Duodenal mucosa (tissue), 2 donors: ENCODE results near the gene ZBTB7A.

ENCODE experiments used
- H3K27ac ChIP-seq: one replicate; pipeline ENCODE4 v1.7.0; 2013; ENCODE audit warnings: low read depth, low read length
- H3K27me3 ChIP-seq, 2 donors: one replicate each; pipeline ENCODE4 v1.7.0; 2013; ENCODE audit warnings: low read length in 2 of 2, control low read depth in 1 of 2; ENCODE audit not compliant: insufficient read depth in 2 of 2, control insufficient read depth in 1 of 2
- H3K36me3 ChIP-seq, 2 donors: one replicate each; pipeline ENCODE4 v1.7.0; 2013; ENCODE audit warnings: low read length in 2 of 2, control low read depth in 1 of 2; ENCODE audit not compliant: insufficient read depth in 2 of 2, control insufficient read depth in 1 of 2
- H3K4me1 ChIP-seq, 2 donors: one replicate each; pipeline ENCODE4 v1.7.0; 2013; ENCODE audit warnings: low read length in 2 of 2, control low read depth in 1 of 2; ENCODE audit not compliant: insufficient read depth in 2 of 2, control insufficient read depth in 1 of 2
- H3K4me3 ChIP-seq, 2 donors: one replicate each; pipeline ENCODE4 v1.7.0; 2013; ENCODE audit warnings: low read length in 2 of 2, low read depth in 1 of 2
- H3K9ac ChIP-seq, 2 donors: one replicate each; pipeline ENCODE4 v1.7.0; 2013; ENCODE audit warnings: low read length in 2 of 2, low read depth in 1 of 2
- H3K9me3 ChIP-seq, 2 donors: one replicate each; pipeline ENCODE4 v1.7.0; 2013; ENCODE audit warnings: low read length in 2 of 2, control low read depth in 1 of 2; ENCODE audit not compliant: control insufficient read depth in 1 of 2

ZBTB7A gene

DNA sequence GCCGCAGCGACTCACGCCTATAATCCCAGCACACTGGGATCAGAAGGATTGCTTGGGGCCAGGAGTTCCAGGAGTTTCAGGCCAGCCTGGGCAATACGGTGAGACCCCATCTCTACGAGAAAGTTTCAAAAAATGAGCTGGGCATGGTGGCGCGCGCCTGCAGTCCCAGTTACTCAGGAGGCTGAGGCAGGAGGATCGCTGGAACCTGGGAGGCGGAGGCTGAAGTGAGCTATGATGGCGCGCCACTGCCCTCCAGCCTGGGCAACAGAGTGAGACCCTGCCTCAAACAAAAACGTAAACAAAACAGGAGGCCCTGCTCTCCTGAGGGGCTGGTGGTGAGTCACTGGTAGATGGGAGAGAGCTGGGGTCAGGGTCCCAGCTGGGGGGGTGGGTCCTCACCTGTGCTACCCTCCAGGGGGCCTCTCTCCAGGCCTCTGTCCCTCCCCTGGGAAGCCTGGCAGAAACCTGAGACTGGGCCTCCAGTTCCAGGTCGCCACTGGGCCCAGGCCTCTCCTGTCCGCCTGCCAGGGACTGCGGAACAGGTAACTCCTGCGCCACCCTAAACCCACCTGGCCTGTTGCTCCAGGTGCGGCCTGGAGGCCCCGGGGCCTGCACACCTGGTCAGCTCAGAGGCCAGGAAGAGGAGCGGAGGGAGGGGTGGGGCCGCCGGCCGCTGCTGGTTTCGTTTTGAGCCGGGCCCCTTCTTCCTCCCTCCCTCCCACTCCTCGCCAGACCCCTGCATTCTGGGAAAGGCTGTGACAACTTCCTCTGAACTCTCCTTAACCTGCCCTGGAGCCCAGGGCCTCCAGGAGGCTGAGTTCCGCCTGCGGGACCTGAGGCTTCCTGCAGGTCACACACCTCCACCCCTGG lies 17.2 kb upstream of the ZBTB7A start:
- Histone ChIP-seq H3K36me3 (no peaks in the 10 kb centered on the region), H3K27me3 (no peaks in the 10 kb centered on the region), H3K4me1 (peaks cover 16 to 36% of the 10 kb centered on the region in 2 donors), H3K9me3 (no peaks in the 10 kb centered on the region), H3K27ac (peak overlapping the region; percentile 42), H3K9ac (peak overlapping the region; percentile 39 to 43), H3K4me3 (peak overlapping the region; percentile 29 to 50)

DNA sequence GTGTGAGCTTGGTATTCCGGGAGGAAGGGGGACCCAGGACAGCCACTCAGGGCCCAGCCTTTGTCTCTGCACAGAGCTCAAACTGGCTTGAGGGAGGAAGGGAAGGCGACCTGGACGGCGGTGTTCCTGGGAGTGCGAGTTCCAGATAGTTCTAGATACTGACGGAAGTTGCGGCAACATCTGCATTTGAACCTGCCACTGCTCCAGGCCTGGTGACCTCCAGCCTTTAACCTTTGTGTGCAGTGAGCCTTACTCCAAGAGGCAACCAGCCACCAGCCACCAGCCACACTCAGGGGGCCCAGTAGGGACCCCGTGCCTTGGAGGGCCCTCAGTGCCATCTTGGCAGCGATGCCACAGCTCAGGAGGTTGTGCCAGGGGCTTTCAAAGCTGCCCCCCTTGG lies 15.5 kb upstream of the ZBTB7A start:
- Histone ChIP-seq H3K4me3 (no peak overlapping the region), H3K4me1 (peaks cover 21 to 36% of the 10 kb centered on the region in 2 donors), H3K9ac (no peak overlapping the region), H3K27ac (no peak overlapping the region), H3K9me3 (no peaks in the 10 kb centered on the region), H3K27me3 (no peaks in the 10 kb centered on the region), H3K36me3 (no peaks in the 10 kb centered on the region)

DNA sequence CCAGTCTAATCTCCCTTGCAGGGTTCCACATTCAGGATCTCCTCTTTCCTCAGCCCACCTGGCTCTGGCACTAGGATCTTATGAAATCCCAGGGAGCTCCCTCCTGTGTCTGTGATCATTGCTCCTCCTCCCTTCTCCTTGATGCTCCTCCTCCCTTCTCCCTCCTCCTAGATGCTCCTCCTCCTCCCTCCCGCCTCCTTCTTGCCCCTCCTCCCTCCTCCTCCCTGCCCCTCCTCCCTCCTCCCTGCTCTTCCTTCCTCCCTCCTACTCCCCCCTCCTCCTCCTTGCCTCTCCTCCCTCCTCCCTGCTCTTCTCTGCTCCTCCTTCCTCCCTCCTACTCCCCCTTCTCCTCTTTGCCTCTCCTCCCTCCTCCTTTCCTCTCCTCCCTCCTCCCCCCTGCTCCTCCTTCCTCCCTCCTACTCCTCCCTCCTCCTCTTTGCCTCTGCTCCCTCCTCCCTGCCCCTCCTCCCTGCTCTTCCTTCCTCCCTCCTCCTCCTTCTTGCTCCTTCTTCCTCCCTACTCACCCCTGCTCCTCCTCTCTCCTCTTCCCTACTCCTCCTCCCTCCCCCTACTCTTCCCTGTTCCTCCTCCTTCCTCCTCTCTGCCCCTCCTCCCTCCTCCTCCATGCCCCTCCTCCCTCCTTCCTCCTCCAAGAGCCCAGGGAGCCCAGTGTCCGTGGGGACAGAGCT lies 14.9 kb upstream of the ZBTB7A start:
- H3K4me1 ChIP-seq, result peaks cover 25 to 33% of the 10 kb centered on the region in 2 donors
- H3K36me3 ChIP-seq, result no peaks in the 10 kb centered on the region
- H3K27me3 ChIP-seq, result no peaks in the 10 kb centered on the region
- H3K9me3 ChIP-seq, result no peaks in the 10 kb centered on the region
- H3K9ac ChIP-seq, result no peak overlapping the region
- no peak overlapping the region for H3K27ac ChIP-seq
- no peak overlapping the region for H3K4me3 ChIP-seq

DNA sequence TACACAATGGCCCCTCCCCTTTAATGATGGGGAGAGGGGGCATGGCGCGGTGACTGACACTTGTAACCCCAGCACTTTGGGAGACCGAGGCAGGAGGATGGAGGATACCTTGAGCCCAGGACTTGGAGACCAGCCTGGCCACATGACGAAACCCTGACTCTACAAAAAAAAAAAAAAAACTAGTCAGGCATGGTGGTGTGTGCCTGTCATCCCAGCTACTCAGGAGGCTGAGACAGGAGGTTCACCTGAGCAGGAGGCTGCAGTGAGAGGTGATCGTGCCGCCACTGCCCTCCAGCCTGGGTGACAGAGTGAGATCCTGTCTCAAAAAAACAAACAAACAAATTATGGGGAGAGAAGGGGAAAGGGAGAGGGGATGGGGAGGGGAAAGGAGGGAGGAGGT lies 13.8 kb upstream of the ZBTB7A start:
- H3K9ac ChIP-seq, result no peak overlapping the region
- H3K27ac ChIP-seq, result no peak overlapping the region
- H3K4me1 ChIP-seq, result peaks cover 25 to 26% of the 10 kb centered on the region in 2 donors
- no peak overlapping the region for H3K4me3 ChIP-seq
- H3K9me3 ChIP-seq, result no peaks in the 10 kb centered on the region
- H3K27me3 ChIP-seq, result no peaks in the 10 kb centered on the region
- no peaks in the 10 kb centered on the region for H3K36me3 ChIP-seq

DNA sequence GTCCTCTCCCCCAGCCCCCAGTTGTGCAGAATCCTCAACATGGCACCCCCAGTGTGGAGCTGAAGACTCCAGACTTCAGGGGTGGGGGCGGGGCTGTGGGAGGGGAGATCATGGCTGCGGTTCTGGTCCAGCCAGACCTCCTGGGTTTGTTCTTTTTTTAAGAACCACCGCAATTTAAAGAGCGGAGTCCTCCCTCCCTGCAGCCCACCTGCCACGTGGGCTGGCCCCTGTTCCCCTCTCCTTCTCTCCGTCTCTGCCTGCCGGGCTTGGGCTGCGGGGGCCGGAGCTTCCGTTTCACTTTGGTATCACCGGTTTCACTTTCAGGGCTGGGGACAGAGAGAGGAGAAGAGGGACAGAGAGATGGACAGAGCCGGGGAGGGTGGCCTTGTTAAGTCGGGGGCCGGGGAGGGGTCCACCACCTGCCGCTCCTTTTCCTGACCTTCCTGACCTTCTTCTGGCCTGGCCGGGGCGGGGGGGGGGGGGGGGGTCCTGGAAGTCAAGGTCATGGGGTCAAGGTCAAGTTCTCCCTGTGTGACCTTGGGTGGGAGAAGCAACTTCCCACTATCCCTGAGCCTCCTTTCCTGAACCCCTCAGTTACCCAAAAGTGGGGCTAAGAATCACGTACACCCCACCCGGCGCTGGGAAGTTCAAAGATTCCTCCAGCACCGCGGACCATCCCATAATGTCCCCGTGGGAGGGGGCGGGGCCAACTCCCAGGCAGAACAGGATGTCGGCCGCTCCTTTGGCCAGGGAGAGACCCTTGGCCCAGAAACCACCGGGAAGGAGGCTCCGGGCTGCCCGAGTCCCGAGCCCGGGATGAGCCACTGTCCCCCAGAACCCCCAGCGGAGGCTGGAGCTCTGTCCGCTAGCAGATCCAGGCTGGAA lies 11.3 kb upstream of the ZBTB7A start:
- H3K4me3 ChIP-seq, result peak overlapping the region; percentile 64 to 76
- H3K9ac ChIP-seq, result peak overlapping the region; percentile 64
- peaks cover 12 to 16% of the 10 kb centered on the region in 2 donors for H3K4me1 ChIP-seq
- H3K27ac ChIP-seq, result peak overlapping the region; percentile 50
- no peaks in the 10 kb centered on the region for H3K9me3 ChIP-seq
- no peaks in the 10 kb centered on the region for H3K27me3 ChIP-seq
- H3K36me3 ChIP-seq, result no peaks in the 10 kb centered on the region

DNA sequence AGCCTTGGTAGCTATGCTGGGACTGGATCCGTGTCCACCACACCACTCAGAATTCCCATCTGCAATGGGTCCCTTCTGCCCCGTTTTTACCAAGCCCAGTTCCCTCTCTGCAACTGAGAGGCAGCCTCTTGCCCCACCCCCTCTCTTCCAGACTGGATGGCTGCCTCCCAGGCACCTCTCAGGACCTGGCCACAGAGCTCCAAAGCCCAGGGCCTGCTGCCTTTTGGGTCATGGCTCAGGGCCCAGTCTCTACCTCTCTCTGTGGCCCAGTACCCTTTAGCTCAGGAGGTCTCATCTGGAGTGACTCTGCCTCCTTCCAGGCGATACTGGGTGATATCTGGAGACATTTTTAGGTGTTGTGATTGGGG lies 10.3 kb upstream of the ZBTB7A start:
- Histone ChIP-seq H3K9me3 (no peaks in the 10 kb centered on the region), H3K9ac (peak overlapping the region in 1 of 2 donors; percentile 64), H3K4me3 (no peak overlapping the region), H3K27me3 (no peaks in the 10 kb centered on the region), H3K27ac (no peak overlapping the region), H3K4me1 (peaks cover 12 to 16% of the 10 kb centered on the region in 2 donors), H3K36me3 (no peaks in the 10 kb centered on the region)

DNA sequence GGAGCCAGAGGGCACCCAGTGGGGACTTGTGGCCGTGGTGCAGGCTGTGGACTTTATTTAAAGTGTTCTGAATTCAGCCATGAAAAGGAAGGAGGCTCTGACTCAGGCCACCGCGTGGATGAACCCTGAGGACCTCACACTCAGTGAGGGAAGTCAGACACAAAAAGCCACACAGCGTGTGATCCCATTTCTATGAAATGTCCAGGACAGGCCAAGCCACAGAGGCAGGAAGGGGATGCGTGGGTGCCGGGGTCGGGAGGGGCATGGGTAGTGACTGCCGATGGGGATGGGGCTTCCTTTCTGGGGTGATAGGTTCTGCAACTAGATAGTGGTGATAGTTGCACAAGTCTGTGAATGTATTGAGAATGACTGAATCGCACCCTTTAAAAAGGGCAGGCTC lies 8.7 kb upstream of the ZBTB7A start:
- H3K27ac ChIP-seq, result no peak overlapping the region
- H3K4me1 ChIP-seq, result peaks cover 12 to 16% of the 10 kb centered on the region in 2 donors

DNA sequence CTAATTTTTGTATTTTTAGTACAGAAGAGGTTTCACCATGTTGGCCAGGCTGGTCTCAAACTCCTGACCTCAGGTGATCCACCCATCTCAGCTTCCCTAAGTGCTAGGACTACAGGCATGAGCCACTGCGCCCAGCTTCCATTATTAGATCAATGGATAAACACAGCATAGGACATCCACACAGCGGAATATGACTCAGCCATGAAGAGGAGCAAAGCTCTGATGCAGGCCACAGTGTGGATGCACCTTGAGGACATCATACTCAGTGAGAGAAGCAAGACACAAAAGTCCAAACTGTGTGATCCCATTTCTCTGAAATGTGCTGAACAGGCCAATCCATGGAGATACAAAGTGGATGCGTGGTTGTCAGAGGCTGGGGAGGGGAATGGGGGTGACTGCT lies 4.9 kb upstream of the ZBTB7A start:
- H3K9me3 ChIP-seq, result no peaks in the 10 kb centered on the region
- no peaks in the 10 kb centered on the region for H3K27me3 ChIP-seq
- H3K9ac ChIP-seq, result no peak overlapping the region
- peaks cover 10 to 12% of the 10 kb centered on the region in 2 donors for H3K4me1 ChIP-seq
- H3K4me3 ChIP-seq, result no peak overlapping the region
- H3K27ac ChIP-seq, result no peak overlapping the region
- no peaks in the 10 kb centered on the region for H3K36me3 ChIP-seq

More for the DNA sequence above, 8.7 kb upstream of the ZBTB7A start:
- Histone ChIP-seq H3K36me3 (no peaks in the 10 kb centered on the region), H3K4me3 (no peak overlapping the region), H3K9ac (no peak overlapping the region), H3K27me3 (no peaks in the 10 kb centered on the region), H3K9me3 (no peaks in the 10 kb centered on the region)

DNA sequence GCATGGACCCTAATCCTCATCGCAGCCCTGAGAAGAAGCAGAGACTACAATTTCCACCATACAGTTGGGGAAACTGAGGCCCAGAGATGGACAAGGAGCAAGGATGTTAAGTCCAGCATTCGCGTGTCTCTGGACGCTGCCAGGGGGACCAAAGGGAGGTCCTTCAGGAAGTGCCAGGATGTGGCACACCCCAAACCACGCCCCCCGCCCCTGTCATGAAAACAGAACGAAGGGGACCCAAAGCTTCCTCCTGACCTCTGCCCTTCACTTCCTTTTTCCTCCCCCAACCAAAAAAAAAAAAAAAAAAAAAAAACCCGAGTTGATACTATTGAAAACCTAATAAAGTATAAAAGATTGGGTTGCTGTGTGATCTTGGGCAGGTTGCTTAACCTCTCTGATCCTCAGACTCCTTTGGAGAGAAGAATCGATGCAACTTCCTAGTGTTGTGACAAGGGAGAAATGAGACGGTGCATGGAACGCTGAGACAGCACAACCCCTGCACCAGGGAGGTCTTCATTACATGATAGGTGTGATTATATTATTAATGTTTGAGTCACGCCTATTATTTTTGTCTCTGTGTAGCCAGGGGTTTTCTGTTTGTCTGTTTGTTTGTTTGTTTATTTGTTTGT lies 2.7 kb upstream of the ZBTB7A start:
- H3K4me1 ChIP-seq, result peaks cover 10 to 12% of the 10 kb centered on the region in 2 donors
- H3K27me3 ChIP-seq, result no peaks in the 10 kb centered on the region
- no peaks in the 10 kb centered on the region for H3K36me3 ChIP-seq
- no peak overlapping the region for H3K27ac ChIP-seq
- H3K4me3 ChIP-seq, result peak overlapping the region in 1 of 2 donors; percentile 35
- no peak overlapping the region for H3K9ac ChIP-seq
- H3K9me3 ChIP-seq, result no peaks in the 10 kb centered on the region
